Stimulated activated CD8-positive, alpha-beta memory T cell treated with anti-CD3 and anti-CD28 coated beads, Interleukin-7, amount 100 ng/mL, for 24 hours (primary cell): ENCODE measurements around the gene AXL.
"Not testable (repeated sequence)": the region's sequence is repeated elsewhere in the genome, so short reads cannot be mapped to it uniquely, and the experiment has no call there.

Source experiments
- DNase-seq: peaks from one replicate; pipeline ENCODE4 v3.0.0-alpha.2; 2020; ENCODE audit warnings: low read depth

AXL gene

GRCh38 chr19:41206926-41207750 is 11.9 kb upstream of the AXL start:
- DNase-seq = no peak

GRCh38 chr19:41214161-41214560 is 4.9 kb upstream of the AXL start:
- DNase-seq = no peak

GRCh38 chr19:41217741-41218140 is 1.3 kb upstream of the AXL start:
- DNase-seq = no peak

- no peak for DNase-seq
Measured at GRCh38 chr19:41218249-41218614, 791 bp upstream of the AXL start.

- DNase-seq = no peak
Measured at GRCh38 chr19:41219924-41220567, 1.0 kb downstream of the AXL start.

GRCh38 chr19:41220811-41221210 is 1.8 kb downstream of the AXL start:
- no peak for DNase-seq

GRCh38 chr19:41221514-41222205 is 2.6 kb downstream of the AXL start:
- DNase-seq = no peak

GRCh38 chr19:41222240-41222639 is 3.2 kb downstream of the AXL start:
- no peak for DNase-seq

GRCh38 chr19:41223431-41224234 is 4.6 kb downstream of the AXL start:
- DNase-seq = no peak

- no peak for DNase-seq
Measured at GRCh38 chr19:41224632-41225031, 5.6 kb downstream of the AXL start.

- no peak for DNase-seq
Measured at GRCh38 chr19:41225238-41226052, 6.4 kb downstream of the AXL start.

GRCh38 chr19:41226053-41226873 is 7.2 kb downstream of the AXL start:
- no peak for DNase-seq

- DNase-seq = no peak
Measured at GRCh38 chr19:41226874-41227390, 7.9 kb downstream of the AXL start.

GRCh38 chr19:41228486-41228885 is 9.5 kb downstream of the AXL start:
- DNase-seq = no peak

- not testable (repeated sequence) for DNase-seq
Measured at GRCh38 chr19:41229338-41229737, 10.3 kb downstream of the AXL start.

- no peak for DNase-seq
Measured at GRCh38 chr19:41230067-41230857, 11.2 kb downstream of the AXL start.

GRCh38 chr19:41232686-41233085 is 13.7 kb downstream of the AXL start:
- no peak for DNase-seq

- DNase-seq = no peak
Measured at GRCh38 chr19:41233748-41234240, 14.8 kb downstream of the AXL start.

- DNase-seq = no peak
Measured at GRCh38 chr19:41234512-41235168, 15.6 kb downstream of the AXL start.
